IMR-90 (cell line): ENCODE measurements around the gene PPARG. TPM values are rescaled to one million over a fixed set of nuclear protein-coding genes. Genes with fewer than 3 reads are reported as not detected.

Experiments used
- ATAC-seq: fragments of 200-7000 bp; cut with Tn5 transposase; 2 replicates; pipeline ENCODE4 v1.9.1; 2020; ENCODE audit warnings: low read depth, mild to moderate bottlenecking, moderate library complexity
- BruUV-seq: library from RNA; stranded (reverse); fragments of 400-500 nt; replicated peaks from 2 replicates; lab custom pipeline; 2021; lab: Mats Ljungman, UMichigan
- CTCF ChIA-PET: fragments of 300-600 bp; formaldehyde crosslinking; extraction: SDS; loops from one replicate; lab custom pipeline; 2021; ENCODE audit warnings: antibody characterized with exemption; lab: Yijun Ruan, JAX
- POLR2A ChIA-PET: fragments of 300-600 bp; sonication (Branson Sonifier 250); formaldehyde crosslinking; loops from one replicate; lab custom pipeline; 2022; ENCODE audit warnings: antibody characterized with exemption; ENCODE audit not compliant: unreplicated experiment; lab: Charles Lee
- DNase-seq: peaks from one replicate; pipeline ENCODE4 v3.0.0; 2013
- H2AFZ ChIP-seq: replicated peaks from 2 replicates; pipeline ENCODE3; 2013; ENCODE audit warnings: low read length, mild to moderate bottlenecking; ENCODE audit not compliant: poor library complexity
- H2AK5ac ChIP-seq: 2 replicates; pipeline ENCODE4 v1.6.1; 2013; ENCODE audit warnings: low read depth, low read length, inconsistent platforms
- H2AK9ac ChIP-seq: replicated peaks from 2 replicates; pipeline ENCODE3; 2013; ENCODE audit warnings: mild to moderate bottlenecking, low read depth, low read length, moderate library complexity; ENCODE audit not compliant: poor library complexity
- H2BK120ac ChIP-seq: 2 replicates; pipeline ENCODE4 v1.6.1; 2013; ENCODE audit warnings: low read depth, low read length, inconsistent platforms
- H2BK15ac ChIP-seq: 3 replicates; pipeline ENCODE4 v1.6.1; 2013; ENCODE audit warnings: low read depth, low read length, inconsistent platforms
- H2BK20ac ChIP-seq: 2 replicates; pipeline ENCODE4 v1.6.1; 2013; ENCODE audit warnings: low read depth, mild to moderate bottlenecking, inconsistent platforms, low read length, moderate library complexity
- H2BK5ac ChIP-seq: 2 replicates; pipeline ENCODE4 v1.6.1; 2013; ENCODE audit warnings: mild to moderate bottlenecking, low read depth, low read length, inconsistent platforms; ENCODE audit not compliant: poor library complexity, severe bottlenecking
- H3K14ac ChIP-seq: replicated peaks from 2 replicates; pipeline ENCODE4 v1.6.1; 2013; ENCODE audit warnings: low read depth, low read length, inconsistent platforms
- H3K18ac ChIP-seq: 2 replicates; pipeline ENCODE4 v1.6.1; 2013; ENCODE audit warnings: low read depth, low read length, control low read depth
- H3K23ac ChIP-seq: 2 replicates; pipeline ENCODE4 v1.6.1; 2013; ENCODE audit warnings: low read depth, low read length, inconsistent platforms
- H3K27ac ChIP-seq: 2 replicates; pipeline ENCODE4 v1.5.1; 2013; ENCODE audit warnings: mild to moderate bottlenecking, control low read depth, low read length; ENCODE audit not compliant: insufficient read depth
- H3K27me3 ChIP-seq: 2 replicates; pipeline ENCODE4 v1.6.1; 2013; ENCODE audit warnings: low read length; ENCODE audit not compliant: control insufficient read depth, insufficient read depth
- H3K36me3 ChIP-seq: 2 replicates; pipeline ENCODE4 v1.6.1; 2013; ENCODE audit warnings: low read length, mixed read lengths; ENCODE audit not compliant: control insufficient read depth, insufficient read depth
- H3K4ac ChIP-seq: 2 replicates; pipeline ENCODE4 v1.6.1; 2013; ENCODE audit warnings: low read depth, low read length, inconsistent platforms
- H3K4me1 ChIP-seq: 2 replicates; pipeline ENCODE4 v1.6.1; 2013; ENCODE audit warnings: low read length, mixed read lengths; ENCODE audit not compliant: control insufficient read depth, insufficient read depth
- H3K4me2 ChIP-seq: 2 replicates; pipeline ENCODE4 v1.6.1; 2013; ENCODE audit warnings: low read depth, mild to moderate bottlenecking, control low read depth, low read length, moderate library complexity
- H3K4me3 ChIP-seq: 2 replicates; pipeline ENCODE4 v1.5.1; 2013; ENCODE audit warnings: low read depth, mild to moderate bottlenecking, control low read depth, low read length, moderate library complexity; ENCODE audit not compliant: insufficient read depth
- H3K56ac ChIP-seq: 2 replicates; pipeline ENCODE4 v1.6.1; 2013; ENCODE audit warnings: low read length, inconsistent platforms; ENCODE audit not compliant: insufficient read depth; ENCODE audit errors: extremely low read depth
- H3K79me1 ChIP-seq, 2 experiments: 2 replicates each; pipeline ENCODE4 v1.6.1; 2013; ENCODE audit warnings: low read length in 2 of 2, inconsistent platforms in 1 of 2, low read depth in 1 of 2
- H3K9ac ChIP-seq: 2 replicates; pipeline ENCODE4 v1.6.1; 2013; ENCODE audit warnings: low read depth, low read length, control low read depth
- H3K9me1 ChIP-seq: 2 replicates; pipeline ENCODE4 v1.6.1; 2013; ENCODE audit warnings: low read length, inconsistent platforms; ENCODE audit not compliant: insufficient read depth
- H3K9me3 ChIP-seq: 2 replicates; pipeline ENCODE4 v1.6.1; 2013; ENCODE audit warnings: low read length; ENCODE audit not compliant: control insufficient read depth, insufficient read depth
- H4K20me1 ChIP-seq: 2 replicates; pipeline ENCODE4 v1.6.1; 2013; ENCODE audit warnings: low read length, inconsistent platforms; ENCODE audit not compliant: insufficient read depth
- H4K5ac ChIP-seq: 2 replicates; pipeline ENCODE4 v1.6.1; 2013; ENCODE audit warnings: mild to moderate bottlenecking, low read depth, low read length, control low read depth
- H4K8ac ChIP-seq, 2 experiments: 2 replicates each; pipeline ENCODE4 v1.6.1; 2013; ENCODE audit warnings: low read depth in 2 of 2, low read length in 2 of 2, control low read depth in 1 of 2, inconsistent platforms in 1 of 2
- H4K91ac ChIP-seq: 2 replicates; pipeline ENCODE4 v1.6.1; 2013; ENCODE audit warnings: low read depth, low read length, inconsistent platforms; ENCODE audit not compliant: insufficient read depth
- CTCF ChIP-seq: conservative IDR thresholded peaks from 2 replicates; pipeline ENCODE4 v1.5.1; 2012; ENCODE audit warnings: mild to moderate bottlenecking, low read depth, low read length, improper control_type of control experiment
- ELK1 ChIP-seq: fragments of 150-350 bp; IDR thresholded peaks from 2 replicates; pipeline ENCODE4 v1.6.1; 2016; ENCODE audit warnings: low read depth, mild to moderate bottlenecking, low read length, moderate library complexity, borderline replicate concordance
- POLR2A ChIP-seq: IDR thresholded peaks from 2 replicates; pipeline ENCODE4 v1.6.1; 2012; ENCODE audit warnings: mild to moderate bottlenecking, low read depth, low read length
- RAD21 ChIP-seq: IDR thresholded peaks from 2 replicates; pipeline ENCODE4 v1.6.1; 2012; ENCODE audit warnings: low read length, improper control_type of control experiment
- RCOR1 ChIP-seq: IDR thresholded peaks from 2 replicates; pipeline ENCODE4 v1.6.1; 2012; ENCODE audit warnings: mild to moderate bottlenecking, low read length, improper control_type of control experiment; ENCODE audit not compliant: insufficient replicate concordance
- RFX5 ChIP-seq: IDR thresholded peaks from 2 replicates; pipeline ENCODE4 v1.8.0; 2012; ENCODE audit warnings: low read depth, mild to moderate bottlenecking, low read length, moderate library complexity
- USF2 ChIP-seq: fragments of 150-350 bp; IDR thresholded peaks from 2 replicates; pipeline ENCODE4 v1.6.1; 2017; ENCODE audit warnings: mild to moderate bottlenecking, antibody characterized with exemption, low read length, low read depth
- WGBS, 2 experiments: methylation state at CpG; one replicate each; pipeline versions ENCODE4 v1.1.5 to v1.1.7; 2013; ENCODE audit warnings: missing lambda C conversion rate in 2 of 2; ENCODE audit not compliant: insufficient read length in 1 of 2; ENCODE audit errors: extremely low coverage in 2 of 2; 5-methylcytosine and 5-hydroxymethylcytosine counted together
- dilution Hi-C: fragments of 300-500 bp; cut with HindIII; formaldehyde crosslinking; loops from one replicate; pipeline ENCODE4 v1.14.3; 2018; ENCODE audit warnings: low sequenced_read_pairs; ENCODE audit not compliant: unreplicated experiment
- in situ Hi-C: fragments of 300-500 bp; cut with MboI; formaldehyde crosslinking; loops from 3 replicates; pipeline ENCODE4 v1.14.3; 2019; ENCODE audit warnings: low sequenced_read_pairs, inconsistent platforms, mixed read lengths
- intact Hi-C: fragments of 100-400 bp; cut with micrococcal nuclease; formaldehyde crosslinking; loops from 2 replicates; pipeline ENCODE4 v1.10.0; 2022
- polyA plus RNA-seq, 3 experiments: library from polyadenylated mRNA; depleted of rRNA; stranded (reverse); fragments of >200 nt; gene quantifications; 2 replicates each; pipeline ENCODE4 v1.2.3, GENCODE V29; 2012; ENCODE audit warnings: low replicate concordance in 1 of 3
- total RNA-seq: library from RNA; depleted of rRNA; stranded (reverse); fragments of >200 nt; gene quantifications from 2 replicates; pipeline ENCODE4 v1.2.3, GENCODE V29; 2012

Gene PPARG
- total and polyA plus RNA-seq, 2 of the 4 experiments (the other 2 are of a cell fraction), result 11.2 to 23.8 TPM

GRCh38 chr3:12470680-12471079, 181.8 kb downstream of the PPARG start:
- no TSS peak for BruUV-seq
- Histone ChIP-seq H2BK15ac (no peak overlapping the region), H3K9me3 (no peaks in the 10 kb centered on the region), H2BK20ac (no peak overlapping the region), H3K18ac (no peak overlapping the region), H3K56ac (no peak overlapping the region), H4K5ac (no peak overlapping the region), H3K27me3 (peaks cover 1% of the 10 kb centered on the region; the same call in 1 of the 2 replicates), H3K4me3 (no peak overlapping the region), H3K36me3 (no peaks in the 10 kb centered on the region), H4K91ac (no peak overlapping the region), H3K4ac (no peak overlapping the region), H4K8ac (no peak overlapping the region), H3K23ac (no peak overlapping the region), H4K20me1 (no peaks in the 10 kb centered on the region), H2BK120ac (no peak overlapping the region), H3K4me2 (no peak overlapping the region), H2BK5ac (no peak overlapping the region), H2AFZ (no peak overlapping the region), H3K27ac (no peak overlapping the region), H3K9me1 (peaks cover under 1% of the 10 kb centered on the region; the same call in 1 of the 2 replicates), H3K4me1 (peaks cover under 1% of the 10 kb centered on the region; the same call in 1 of the 2 replicates), H3K79me1 (no peaks in the 10 kb centered on the region), H3K9ac (no peak overlapping the region), H2AK9ac (no peak overlapping the region), H3K14ac (no peak overlapping the region), H2AK5ac (no peak overlapping the region)
- DNase-seq (no peak), ATAC-seq (no peak)
- in situ Hi-C loops, result loop anchor here (10.0 kb wide), 1 partner anchor 296 kb away; no protein-coding TSS in a partner anchor
- ChIA-PET CTCF (interaction anchor here (0.7 kb wide), 1 partner anchor 760 kb away, joined by 6 read pairs; no protein-coding TSS in a partner anchor), POLR2A (no interaction called here)
- no peak for TF ChIP-seq CTCF
- TF ChIP-seq POLR2A, result no peak
- TF ChIP-seq RCOR1, result no peak
- no peak for TF ChIP-seq RFX5
- no peak for TF ChIP-seq USF2
- TF ChIP-seq ELK1, result no peak
- TF ChIP-seq RAD21, result no peak
- WGBS, 2 experiments, result 100% methylated on average over 2 of the region's 3 CpGs; no CpG with 5 or more reads in 1 of the 2 experiments
- dilution Hi-C loops, result no loop called here
- intact Hi-C loops, result no loop called here
